ENCODE measurements around the gene ARF3. TPM values are rescaled to one million over a fixed set of nuclear protein-coding genes. Genes with fewer than 3 reads are reported as not detected.
"Not testable (repeated sequence)": the region's sequence is repeated elsewhere in the genome, so short reads cannot be mapped to it uniquely, and the experiment has no call there.

ARF3 gene
- total and polyA plus RNA-seq, 2 experiments from 2014 or later = 65.0 to 87.7 TPM

DNA sequence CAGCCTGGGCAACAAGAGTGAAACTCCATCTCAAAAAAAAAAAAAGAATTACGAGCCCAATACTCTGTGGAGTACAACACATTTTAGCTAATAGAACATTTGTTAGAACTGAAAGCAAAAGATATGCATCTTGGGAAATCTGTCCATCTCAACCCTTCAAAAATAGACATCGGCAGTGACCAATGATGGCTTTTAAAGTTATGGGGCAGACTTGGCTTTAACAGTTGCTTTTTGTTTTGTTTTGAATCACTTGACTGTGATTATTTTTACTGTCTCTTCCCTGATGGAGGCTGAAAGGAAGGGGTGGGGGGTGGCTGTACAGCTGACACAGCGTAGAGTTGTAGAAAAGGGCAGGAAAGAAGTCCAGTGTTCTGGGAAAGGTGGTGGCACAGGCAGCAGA is 34.2 kb downstream of the ARF3 start:
- Histone ChIP-seq H2AFZ (no peak overlapping the region), H3K9me3 (ENCODE audit: low read depth) (no peaks in the 10 kb centered on the region), H3K4me1 (ENCODE audit: insufficient read depth) (peaks cover 10% of the 10 kb centered on the region; the same call in 1 of the 2 replicates), H3K4me3 (no peak overlapping the region), H3K79me2 (ENCODE audit: insufficient read depth) (no peaks in the 10 kb centered on the region), H3K9ac (no peak overlapping the region), H3K4me2 (ENCODE audit: unreplicated experiment) (no peak overlapping the region), H3K27me3 (replicated peaks; ENCODE audit: insufficient read depth) (no peaks in the 10 kb centered on the region), H3K9me2 (ENCODE audit: insufficient read depth) (no peaks in the 10 kb centered on the region), H3K36me3 (ENCODE audit: low read depth) (peaks cover 22% of the 10 kb centered on the region), H3K27ac (no peak overlapping the region), H3F3A (ENCODE audit: insufficient read depth) (peaks cover 14% of the 10 kb centered on the region; the same call in 1 of the 2 replicates), H4K20me1 (ENCODE audit: insufficient read depth) (no peaks in the 10 kb centered on the region)
- in situ Hi-C loops (cut with MboI) = no loop called here
- TF ChIP-seq EZH2 (IDR thresholded peaks at IDR 0.05; ENCODE audit: insufficient read depth, poor library complexity, severe bottlenecking) (no peak), EZH2phosphoT487 (IDR thresholded peaks at IDR 0.05; ENCODE audit: insufficient read depth, low read depth) (no peak)
- no peak for DNase-seq
- 95 to 96% methylated on average over 3 of the region's 3 CpGs for WGBS, 2 experiments (ENCODE audit: low coverage in 1 of 2, low lambda C conversion rate in 2 of 2, missing lambda C conversion rate in 2 of 2)

DNA sequence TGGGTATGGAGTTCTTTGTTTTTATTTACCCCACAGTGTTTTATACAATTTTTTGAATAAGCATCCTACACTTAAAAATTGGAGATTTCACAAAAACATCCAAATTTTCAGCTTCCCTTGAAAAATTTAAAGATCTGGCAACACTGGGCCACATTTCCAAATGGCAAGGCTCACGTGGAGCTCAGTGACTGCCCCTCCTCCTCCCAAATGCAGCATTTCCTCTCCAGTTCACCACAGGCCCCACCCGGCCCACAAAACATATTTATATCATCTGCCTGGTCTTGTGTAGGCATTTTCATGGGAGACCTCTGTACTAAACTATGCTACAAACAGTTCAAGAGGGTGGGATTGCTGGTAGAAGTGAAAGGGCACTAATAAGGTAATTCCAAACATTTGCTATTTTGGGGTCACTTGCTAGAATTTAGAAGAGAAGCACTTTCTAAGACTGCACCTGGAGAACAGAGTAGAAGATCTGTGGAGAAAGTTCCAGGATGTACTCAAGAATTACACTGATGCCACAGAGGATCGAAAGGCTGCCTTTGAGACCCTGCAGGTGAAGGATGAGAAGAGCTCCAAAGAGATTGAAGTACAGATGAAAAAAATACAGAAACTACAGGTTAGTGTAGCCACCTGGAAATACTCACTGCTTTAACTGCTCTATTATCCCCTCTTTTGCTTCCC is 39.3 kb downstream of the ARF3 start:
- Histone ChIP-seq H2AFZ (no peak overlapping the region), H3F3A (ENCODE audit: insufficient read depth) (no peaks in the 10 kb centered on the region), H3K27ac (no peak overlapping the region), H3K27me3 (replicated peaks; ENCODE audit: insufficient read depth) (no peaks in the 10 kb centered on the region), H3K36me3 (ENCODE audit: low read depth) (peaks cover 15% of the 10 kb centered on the region; the same call in 1 of the 2 replicates), H3K9me2 (ENCODE audit: insufficient read depth) (no peaks in the 10 kb centered on the region), H3K4me3 (no peak overlapping the region), H3K4me2 (ENCODE audit: unreplicated experiment) (no peak overlapping the region), H3K79me2 (ENCODE audit: insufficient read depth) (no peaks in the 10 kb centered on the region), H4K20me1 (ENCODE audit: insufficient read depth) (no peaks in the 10 kb centered on the region), H3K4me1 (ENCODE audit: insufficient read depth) (0 out of 2 replicates have a peak, but pooled peaks cover 3% of the 10 kb centered on the region), H3K9me3 (ENCODE audit: low read depth) (no peaks in the 10 kb centered on the region), H3K9ac (no peak overlapping the region)
- DNase-seq = no peak
- TF ChIP-seq EZH2 (IDR thresholded peaks at IDR 0.05; ENCODE audit: insufficient read depth, poor library complexity, severe bottlenecking) (no peak), EZH2phosphoT487 (IDR thresholded peaks at IDR 0.05; ENCODE audit: insufficient read depth, low read depth) (no peak)
- in situ Hi-C loops (cut with MboI) = no loop called here
- WGBS, 2 experiments (ENCODE audit: low coverage in 1 of 2, low lambda C conversion rate in 2 of 2, missing lambda C conversion rate in 2 of 2) = 52 to 65% methylated on average over 3 of the region's 3 CpGs

DNA sequence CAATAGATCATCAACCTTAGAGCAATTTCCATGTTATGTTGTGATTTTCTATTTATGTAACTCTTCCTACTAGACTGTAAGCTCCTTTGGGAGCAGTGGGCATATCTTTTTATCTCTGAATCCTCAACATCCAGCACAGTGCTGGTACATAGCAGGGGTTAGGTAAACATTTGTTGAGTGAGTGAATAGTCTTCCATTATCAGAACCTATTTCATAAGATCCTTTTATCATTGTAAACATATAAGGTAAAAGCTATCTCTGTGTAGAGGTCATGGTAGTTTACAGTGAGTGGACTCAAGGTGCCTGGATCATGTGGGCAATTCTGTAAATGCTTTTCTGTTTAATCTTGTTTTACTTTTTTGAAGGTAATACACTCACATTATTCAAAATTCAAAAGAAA is 47.1 kb downstream of the ARF3 start:
- Histone ChIP-seq H3K79me2 (ENCODE audit: insufficient read depth) (no peaks in the 10 kb centered on the region), H3K4me1 (ENCODE audit: insufficient read depth) (no peaks in the 10 kb centered on the region), H3K4me2 (ENCODE audit: unreplicated experiment) (no peak overlapping the region), H3K9me3 (ENCODE audit: low read depth) (no peaks in the 10 kb centered on the region), H3F3A (ENCODE audit: insufficient read depth) (no peaks in the 10 kb centered on the region), H3K27ac (no peak overlapping the region), H4K20me1 (ENCODE audit: insufficient read depth) (no peaks in the 10 kb centered on the region), H2AFZ (no peak overlapping the region), H3K4me3 (no peak overlapping the region), H3K36me3 (ENCODE audit: low read depth) (no peaks in the 10 kb centered on the region), H3K9ac (no peak overlapping the region), H3K27me3 (replicated peaks; ENCODE audit: insufficient read depth) (no peaks in the 10 kb centered on the region), H3K9me2 (ENCODE audit: insufficient read depth) (no peaks in the 10 kb centered on the region)
- DNase-seq = no peak
- TF ChIP-seq EZH2 (IDR thresholded peaks at IDR 0.05; ENCODE audit: insufficient read depth, poor library complexity, severe bottlenecking) = no peak
- TF ChIP-seq EZH2phosphoT487 (IDR thresholded peaks at IDR 0.05; ENCODE audit: insufficient read depth, low read depth) = no peak
- in situ Hi-C loops (cut with MboI) = no loop called here

DNA sequence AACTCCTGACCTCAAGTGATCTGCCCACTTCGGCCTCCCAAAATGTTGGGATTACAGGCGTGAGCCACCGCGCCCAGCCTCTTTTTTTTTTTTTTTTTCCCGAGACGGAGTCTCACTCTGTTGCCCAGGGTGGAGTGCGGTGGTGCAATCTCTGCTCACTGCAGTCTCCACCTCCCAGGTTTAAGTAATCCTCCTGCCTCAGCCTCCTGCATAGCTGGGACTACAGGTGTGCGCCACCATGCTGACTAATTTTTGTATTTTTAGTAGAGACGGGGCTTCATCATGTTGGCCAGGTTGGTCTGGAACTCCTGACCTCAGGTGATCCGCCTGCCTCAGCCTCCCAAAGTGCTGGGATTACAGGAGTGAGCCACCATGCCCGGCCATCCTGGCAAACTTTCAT is 47.6 kb downstream of the ARF3 start:
- H3K4me3 ChIP-seq; H3K27me3 ChIP-seq (replicated peaks; ENCODE audit: insufficient read depth); H3K36me3 ChIP-seq (ENCODE audit: low read depth); H3F3A ChIP-seq (ENCODE audit: insufficient read depth); H4K20me1 ChIP-seq (ENCODE audit: insufficient read depth); H2AFZ ChIP-seq; H3K27ac ChIP-seq; H3K4me2 ChIP-seq (ENCODE audit: unreplicated experiment); H3K9ac ChIP-seq; H3K79me2 ChIP-seq (ENCODE audit: insufficient read depth); in situ Hi-C loops (cut with MboI); DNase-seq; H3K9me2 ChIP-seq (ENCODE audit: insufficient read depth); H3K9me3 ChIP-seq (ENCODE audit: low read depth); H3K4me1 ChIP-seq (ENCODE audit: insufficient read depth): not testable (repeated sequence)
- WGBS, 2 experiments (ENCODE audit: low coverage in 1 of 2, low lambda C conversion rate in 2 of 2, missing lambda C conversion rate in 2 of 2) = 88 to 93% methylated on average over 9 to 11 of the region's 11 CpGs

DNA sequence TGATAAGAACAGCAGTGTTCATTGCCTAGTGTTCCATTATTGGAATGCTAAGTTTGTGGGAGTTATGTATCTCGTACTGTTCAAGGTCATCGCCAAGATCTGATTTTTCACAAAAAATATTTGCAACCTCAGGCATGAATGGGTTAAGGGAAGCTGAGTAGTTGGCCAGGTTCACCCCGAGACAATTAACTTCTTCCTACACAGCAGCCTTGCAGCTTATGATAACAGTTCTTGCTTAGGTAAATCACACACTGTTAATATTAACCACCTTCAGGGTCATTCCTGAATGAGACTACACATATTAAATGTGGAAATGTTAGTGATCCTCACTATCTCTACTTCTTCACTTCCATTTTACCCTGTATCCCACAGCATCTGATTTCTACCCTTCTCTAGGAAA is 50.0 kb downstream of the ARF3 start:
- in situ Hi-C loops (cut with MboI) = no loop called here
- no peak overlapping the region for H2AFZ ChIP-seq
- no peaks in the 10 kb centered on the region for H3K9me3 ChIP-seq (ENCODE audit: low read depth)
- no peaks in the 10 kb centered on the region for H3F3A ChIP-seq (ENCODE audit: insufficient read depth)
- WGBS, 2 experiments (ENCODE audit: low coverage in 1 of 2, low lambda C conversion rate in 2 of 2, missing lambda C conversion rate in 2 of 2) = 63 to 67% methylated on average over 3 of the region's 3 CpGs
- H3K79me2 ChIP-seq (ENCODE audit: insufficient read depth) = no peaks in the 10 kb centered on the region
- H3K27ac ChIP-seq = no peak overlapping the region
- no peaks in the 10 kb centered on the region for H3K9me2 ChIP-seq (ENCODE audit: insufficient read depth)
- H3K4me3 ChIP-seq = no peak overlapping the region
- H3K27me3 ChIP-seq (replicated peaks; ENCODE audit: insufficient read depth) = no peaks in the 10 kb centered on the region
- TF ChIP-seq EZH2phosphoT487 (IDR thresholded peaks at IDR 0.05; ENCODE audit: insufficient read depth, low read depth) = no peak
- no peak for TF ChIP-seq EZH2 (IDR thresholded peaks at IDR 0.05; ENCODE audit: insufficient read depth, poor library complexity, severe bottlenecking)
- no peaks in the 10 kb centered on the region for H3K4me1 ChIP-seq (ENCODE audit: insufficient read depth)
- H3K4me2 ChIP-seq (ENCODE audit: unreplicated experiment) = no peak overlapping the region
- DNase-seq = no peak
- no peak overlapping the region for H3K9ac ChIP-seq
- H4K20me1 ChIP-seq (ENCODE audit: insufficient read depth) = no peaks in the 10 kb centered on the region
- no peaks in the 10 kb centered on the region for H3K36me3 ChIP-seq (ENCODE audit: low read depth)

Data from GM23248 (cell line).